SK-N-SH (cell line): Measurements from ENCODE around the gene KRT33A. TPM values are rescaled to one million over a fixed set of nuclear protein-coding genes. Genes with fewer than 3 reads are reported as not detected.

ENCODE experiments used
- CTCF ChIA-PET: fragments of 300-600, 350-600 bp; formaldehyde crosslinking; extraction: SDS; loops from one replicate; lab custom pipeline; 2021; lab: Yijun Ruan, JAX
- POLR2A ChIA-PET: fragments of 350-600 bp; sonication (Branson Sonifier 250); formaldehyde crosslinking; extraction: SDS; loops from one replicate; lab custom pipeline; 2020; ENCODE audit warnings: antibody characterized with exemption, inconsistent platforms; lab: Yijun Ruan, JAX
- DNase-seq: peaks from one replicate; pipeline ENCODE4 v3.0.0; 2012
- H2AFZ ChIP-seq: fragments of 200-600 bp; sonication (generic); 2 replicates; pipeline ENCODE4 v1.8.1; 2016; ENCODE audit warnings: antibody characterized with exemption, mild to moderate bottlenecking, low read depth
- H3F3A ChIP-seq: fragments of 200-600 bp; sonication (generic); replicated peaks from 2 replicates; pipeline ENCODE3; 2016; ENCODE audit warnings: antibody characterized with exemption, mild to moderate bottlenecking; ENCODE audit not compliant: insufficient read depth
- H3K27ac ChIP-seq, 2 experiments: fragments of 200-500 bp in 1 of 2; fragments of 200-600 bp in 1 of 2; sonication (Bioruptor generic) in 1 of 2; sonication (generic), shearing (Covaris generic) in 1 of 2; 2 replicates each; pipeline versions ENCODE4 v1.5.1 to v1.6.1; 2014 to 2016; ENCODE audit warnings: low read depth in 2 of 2, inconsistent platforms in 1 of 2, low read length in 1 of 2, mild to moderate bottlenecking in 1 of 2, mixed read lengths in 1 of 2
- H3K27me3 ChIP-seq: fragments of 200-600 bp; sonication (generic), shearing (Covaris generic); 2 replicates; pipeline ENCODE4 v1.6.1; 2016; ENCODE audit warnings: mixed run types; ENCODE audit not compliant: insufficient read depth
- H3K36me3 ChIP-seq, 2 experiments: fragments of 200-500 bp in 1 of 2; fragments of 200-600 bp in 1 of 2; sonication (Bioruptor generic) in 1 of 2; sonication (generic) in 1 of 2; replicated peaks in 1 of 2; 2 replicates each; pipeline versions ENCODE3 to v1.5.1; 2014 to 2016; ENCODE audit warnings: low read length in 1 of 2, mild to moderate bottlenecking in 1 of 2; ENCODE audit not compliant: insufficient read depth in 2 of 2, control insufficient read depth in 1 of 2
- H3K4me1 ChIP-seq, 2 experiments: fragments of 200-500 bp in 1 of 2; fragments of 200-600 bp in 1 of 2; sonication (Bioruptor generic) in 1 of 2; sonication (generic), shearing (Covaris generic) in 1 of 2; 2 replicates each; pipeline versions ENCODE4 v1.5.1 to v1.6.1; 2014 to 2016; ENCODE audit warnings: low read depth in 1 of 2, low read length in 1 of 2, mixed run types in 1 of 2; ENCODE audit not compliant: insufficient read depth in 2 of 2, control insufficient read depth in 1 of 2
- H3K4me2 ChIP-seq: fragments of 200-600 bp; sonication (generic), shearing (Covaris generic); 2 replicates; pipeline ENCODE4 v1.6.1; 2017; ENCODE audit warnings: mixed run types
- H3K4me3 ChIP-seq, 2 experiments: fragments of 200-500 bp in 1 of 2; fragments of 200-600 bp in 1 of 2; sonication (Bioruptor generic) in 1 of 2; sonication (generic), shearing (Covaris generic) in 1 of 2; 2 replicates each; pipeline versions ENCODE4 v1.5.1 to v1.8.1; 2014 to 2016; ENCODE audit warnings: low read depth in 2 of 2, inconsistent platforms in 1 of 2, low read length in 1 of 2, mild to moderate bottlenecking in 1 of 2, mixed read lengths in 1 of 2, moderate library complexity in 1 of 2
- H3K79me2 ChIP-seq: fragments of 200-600 bp; sonication (generic); 2 replicates; pipeline ENCODE4 v1.8.1; 2017; ENCODE audit warnings: mild to moderate bottlenecking; ENCODE audit not compliant: insufficient read depth
- H3K9ac ChIP-seq: fragments of 200-600 bp; sonication (generic); 2 replicates; pipeline ENCODE4 v1.6.1; 2017; ENCODE audit warnings: mixed run types
- H3K9me2 ChIP-seq: fragments of 200-600 bp; sonication (generic); 2 replicates; pipeline ENCODE4 v1.6.1; 2017; ENCODE audit warnings: mixed run types
- H3K9me3 ChIP-seq: fragments of 200-600 bp; sonication (generic); 2 replicates; pipeline ENCODE4 v1.6.1; 2017; ENCODE audit warnings: mixed run types, mild to moderate bottlenecking, moderate library complexity
- H4K20me1 ChIP-seq: fragments of 200-600 bp; sonication (generic); 2 replicates; pipeline ENCODE4 v1.6.1; 2017; ENCODE audit warnings: mild to moderate bottlenecking, mixed run types; ENCODE audit not compliant: insufficient read depth
- CHD2 ChIP-seq: fragments of 150-350 bp; IDR thresholded peaks from 2 replicates; pipeline ENCODE4 v1.6.1; 2018; ENCODE audit warnings: low read length; ENCODE audit not compliant: partially characterized antibody
- CTCF ChIP-seq: fragments of 200-600 bp; sonication (generic); IDR thresholded peaks from 2 replicates; pipeline ENCODE4 v1.6.1; 2017; ENCODE audit warnings: antibody characterized with exemption, mild to moderate bottlenecking, moderate library complexity
- EZH2phosphoT487 ChIP-seq: fragments of 200-600 bp; sonication (generic); IDR thresholded peaks from 2 replicates; pipeline ENCODE4 v1.6.1; 2017; ENCODE audit warnings: low read depth, mixed run types, mild to moderate bottlenecking, antibody characterized with exemption, moderate library complexity, borderline replicate concordance
- FOSL2 ChIP-seq: IDR thresholded peaks from 2 replicates; pipeline ENCODE4 v1.4.0; 2012; ENCODE audit warnings: low read depth, mild to moderate bottlenecking, moderate library complexity, borderline replicate concordance
- GABPA ChIP-seq: IDR thresholded peaks from 2 replicates; pipeline ENCODE4 v1.4.0; 2012; ENCODE audit warnings: low read depth, mild to moderate bottlenecking
- GATA2 ChIP-seq: sonication (generic); formaldehyde crosslinking; IDR thresholded peaks from 2 replicates; pipeline ENCODE4 v1.5.0; 2020; ENCODE audit warnings: mild to moderate bottlenecking, missing genetic modification reagents
- MEF2A ChIP-seq: IDR thresholded peaks from 2 replicates; pipeline ENCODE4 v1.4.0; 2012; ENCODE audit warnings: low read depth, borderline replicate concordance
- MXI1 ChIP-seq: IDR thresholded peaks from 2 replicates; pipeline ENCODE4 v1.6.1; 2012; ENCODE audit warnings: mild to moderate bottlenecking, low read depth, low read length, improper control_type of control experiment
- NFIC ChIP-seq: IDR thresholded peaks from 2 replicates; pipeline ENCODE4 v1.4.0; 2012; ENCODE audit warnings: borderline replicate concordance
- NRF1 ChIP-seq: IDR thresholded peaks from 2 replicates; pipeline ENCODE4 v1.6.1; 2012; ENCODE audit warnings: low read depth, mild to moderate bottlenecking, low read length
- POLR2AphosphoS5 ChIP-seq: IDR thresholded peaks from 2 replicates; pipeline ENCODE4 v1.6.1; 2012; ENCODE audit warnings: low read depth, low read length
- RFX5 ChIP-seq: IDR thresholded peaks from 2 replicates; pipeline ENCODE4 v1.6.1; 2012; ENCODE audit warnings: mild to moderate bottlenecking, improper control_type of control experiment, low read length
- USF1 ChIP-seq: IDR thresholded peaks from 2 replicates; pipeline ENCODE4 v1.4.0; 2012; ENCODE audit warnings: low read depth, borderline replicate concordance
- USF2 ChIP-seq: fragments of 150-350 bp; IDR thresholded peaks from 2 replicates; pipeline ENCODE4 v1.6.1; 2017; ENCODE audit warnings: antibody characterized with exemption, low read length, low read depth, borderline replicate concordance
- ZBTB33 ChIP-seq: IDR thresholded peaks from 2 replicates; pipeline ENCODE4 v1.4.0; 2012; ENCODE audit warnings: low read depth, borderline replicate concordance
- WGBS: methylation state at CpG from one replicate; pipeline ENCODE4 v1.1.6; 2017; ENCODE audit warnings: low lambda C conversion rate; 5-methylcytosine and 5-hydroxymethylcytosine counted together
- polyA plus RNA-seq, 3 experiments: library from polyadenylated mRNA; depleted of rRNA; stranded (reverse); fragments of >200 nt; gene quantifications; 2 replicates each; pipeline ENCODE4 v1.2.3, GENCODE V29; 2012

KRT33A gene
- polyA plus RNA-seq, 1 of the 3 experiments (the other 2 are of a cell fraction) = not detected

- Histone ChIP-seq H3K9me2 (no peaks in the 10 kb centered on the region), H3K9me3 (no peaks in the 10 kb centered on the region), H2AFZ (no peak overlapping the region), H3K27ac (no peak overlapping the region), H3K4me1 (no peaks in the 10 kb centered on the region), H4K20me1 (no peaks in the 10 kb centered on the region), H3K79me2 (no peaks in the 10 kb centered on the region), H3K27me3 (no peaks in the 10 kb centered on the region), H3F3A (no peaks in the 10 kb centered on the region), H3K4me2 (no peak overlapping the region), H3K9ac (no peak overlapping the region), H3K4me3 (no peak overlapping the region), H3K36me3 (no peaks in the 10 kb centered on the region)
- WGBS = 56% methylated on average over 3 of the region's 3 CpGs
- DNase-seq = no peak
- POLR2A ChIA-PET = no interaction called here
- CTCF ChIA-PET = interaction anchor here (0.6 to 2.2 kb wide), 2 partner anchors 12 to 1901 kb away, joined by 3 to 9 read pairs; no protein-coding TSS in a partner anchor
- TF ChIP-seq NRF1 (no peak), RFX5 (no peak), USF1 (no peak), CTCF (no peak), GABPA (no peak), USF2 (no peak), NFIC (no peak), CHD2 (no peak), ZBTB33 (no peak), MEF2A (no peak), FOSL2 (no peak), GATA2 (CRISPR knock-in tag) (no peak), EZH2phosphoT487 (no peak), MXI1 (no peak), POLR2AphosphoS5 (no peak)
Measured at GRCh38 chr17:41333836-41334235, 16.8 kb downstream of the KRT33A start.
